Stomach smooth muscle (tissue), 2 donors: ENCODE results near the gene CYP2E1.
"Not testable (repeated sequence)": the region's sequence is repeated elsewhere in the genome, so short reads cannot be mapped to it uniquely, and the experiment has no call there.

ENCODE experiments used
- H3K27ac ChIP-seq: one replicate; pipeline ENCODE4 v1.7.0; 2013; ENCODE audit warnings: mild to moderate bottlenecking, low read length, inconsistent platforms
- H3K27me3 ChIP-seq, 2 donors: one replicate each; pipeline ENCODE4 v1.7.0; 2013; ENCODE audit warnings: low read length in 2 of 2; ENCODE audit not compliant: insufficient read depth in 2 of 2, control insufficient read depth in 1 of 2
- H3K36me3 ChIP-seq, 2 donors: one replicate each; pipeline ENCODE4 v1.7.0; 2013; ENCODE audit warnings: low read length in 2 of 2; ENCODE audit not compliant: control insufficient read depth in 2 of 2, insufficient read depth in 2 of 2
- H3K4me1 ChIP-seq: one replicate; pipeline ENCODE4 v1.7.0; 2013; ENCODE audit warnings: low read length; ENCODE audit not compliant: control insufficient read depth, insufficient read depth
- H3K4me3 ChIP-seq, 2 donors: one replicate each; pipeline ENCODE4 v1.7.0; 2013; ENCODE audit warnings: low read length in 2 of 2
- H3K9ac ChIP-seq, 2 donors: one replicate each; pipeline ENCODE4 v1.7.0; 2013; ENCODE audit warnings: low read length in 2 of 2, mild to moderate bottlenecking in 1 of 2
- H3K9me3 ChIP-seq, 2 donors: one replicate each; pipeline ENCODE4 v1.7.0; 2013; ENCODE audit warnings: low read length in 2 of 2; ENCODE audit not compliant: control insufficient read depth in 2 of 2
- donor health status: healthy.
- donor health status: Pancreatic carcinoma.

The CYP2E1 gene

DNA sequence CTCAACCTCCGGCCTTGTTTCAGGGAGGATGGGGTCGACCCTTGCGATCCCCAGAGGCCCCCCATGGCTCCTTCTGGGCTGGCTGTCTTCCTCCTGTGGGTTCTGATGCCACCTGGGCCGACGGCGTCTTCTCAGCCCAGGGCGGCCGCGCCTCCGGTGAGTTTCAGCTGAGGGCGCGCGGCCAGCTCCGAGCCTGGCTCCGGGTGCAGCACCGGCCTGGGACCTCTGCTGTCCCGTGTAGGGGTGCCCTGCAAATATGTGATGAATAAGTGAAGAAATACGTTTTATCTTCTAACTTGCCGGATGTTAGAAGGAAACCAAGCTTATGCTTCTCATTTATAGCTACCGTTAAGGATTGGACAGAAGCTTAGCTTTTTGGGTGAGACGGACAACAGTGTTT, 42.6 kb downstream of the CYP2E1 start:
- H3K9me3 ChIP-seq, H3K27ac ChIP-seq, H3K4me1 ChIP-seq, H3K36me3 ChIP-seq, H3K9ac ChIP-seq, H3K4me3 ChIP-seq: not testable (repeated sequence)
- peaks cover 2 to 22% of the 10 kb centered on the region in 2 donors for H3K27me3 ChIP-seq

DNA sequence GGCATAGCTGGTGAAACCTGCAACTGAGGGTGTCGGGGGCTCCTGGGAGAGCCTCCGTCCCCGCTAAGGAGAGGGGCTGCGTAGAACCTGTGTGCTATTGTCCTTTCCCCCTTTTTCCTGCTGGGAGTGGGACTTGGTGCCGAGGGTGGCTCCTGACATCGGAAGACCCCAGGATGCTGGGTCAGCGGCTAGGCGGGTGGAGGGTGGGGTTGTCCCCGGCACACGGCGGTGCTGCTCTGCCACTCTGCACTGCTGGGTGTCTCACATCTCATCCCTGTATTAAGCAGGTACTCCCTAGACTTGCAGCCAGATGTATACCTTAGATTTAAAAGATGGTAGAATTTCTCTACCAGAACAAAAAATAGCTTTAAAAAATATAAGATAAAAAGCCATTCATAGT, 44.9 kb downstream of the CYP2E1 start:
- not testable (repeated sequence) for H3K27ac ChIP-seq, H3K4me3 ChIP-seq, H3K9me3 ChIP-seq, H3K4me1 ChIP-seq, H3K9ac ChIP-seq, H3K36me3 ChIP-seq, H3K27me3 ChIP-seq

DNA sequence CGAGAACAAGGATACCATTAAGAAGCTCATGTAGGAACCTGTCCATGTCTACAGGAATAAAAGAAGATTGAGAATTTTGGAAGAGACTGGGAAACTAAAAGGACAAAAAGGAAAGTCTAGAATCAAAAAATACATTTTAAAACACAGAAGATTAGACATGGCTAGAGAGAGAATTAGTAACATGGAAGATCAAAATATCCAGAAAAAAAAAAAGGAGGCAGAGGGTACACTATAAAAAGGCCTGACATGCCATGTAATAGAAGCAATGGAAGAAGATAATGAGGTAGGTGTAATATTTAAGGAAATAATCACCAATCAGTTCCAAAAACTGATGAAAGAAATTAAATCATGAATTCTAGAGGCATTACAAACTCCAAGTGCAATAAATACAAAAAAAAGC, 46.3 kb downstream of the CYP2E1 start:
- H3K9ac ChIP-seq, H3K9me3 ChIP-seq, H3K4me1 ChIP-seq, H3K36me3 ChIP-seq, H3K27me3 ChIP-seq, H3K27ac ChIP-seq, H3K4me3 ChIP-seq: not testable (repeated sequence)

DNA sequence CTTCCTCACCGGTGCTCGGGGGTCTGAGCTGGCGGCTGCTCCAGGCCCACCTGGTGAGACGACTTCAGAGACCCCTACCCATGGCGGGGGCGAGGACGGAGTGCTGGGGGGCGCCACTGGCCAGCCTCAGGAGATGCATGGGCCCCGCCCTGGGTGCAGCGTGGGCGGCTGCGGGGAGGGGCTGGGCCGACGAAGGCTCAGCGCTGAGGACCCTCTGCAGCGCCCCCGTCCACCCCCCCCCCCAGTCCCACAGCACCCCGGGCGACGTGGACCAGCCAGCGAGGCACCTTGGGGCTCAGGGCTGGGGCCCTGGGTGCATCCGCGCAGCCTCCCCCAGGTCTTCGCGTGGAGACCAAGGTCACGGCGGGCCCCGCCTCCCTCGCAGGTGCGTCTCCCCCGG, 49.9 kb downstream of the CYP2E1 start:
- H3K27me3 ChIP-seq, H3K9ac ChIP-seq, H3K9me3 ChIP-seq, H3K36me3 ChIP-seq, H3K4me1 ChIP-seq, H3K4me3 ChIP-seq, H3K27ac ChIP-seq: not testable (repeated sequence)
